LNCAP (cell line): ENCODE measurements around the gene ZBTB8OS.

Experiments
- CTCF ChIP-seq: fragments of 450-650 bp; IDR thresholded peaks from 2 replicates; pipeline ENCODE4 v1.5.1; 2017; ENCODE audit warnings: mild to moderate bottlenecking

Gene ZBTB8OS

GRCh38 chr1:32683397-32683796 is 33.0 kb upstream of the ZBTB8OS start:
- TF ChIP-seq CTCF: no peak

DNA sequence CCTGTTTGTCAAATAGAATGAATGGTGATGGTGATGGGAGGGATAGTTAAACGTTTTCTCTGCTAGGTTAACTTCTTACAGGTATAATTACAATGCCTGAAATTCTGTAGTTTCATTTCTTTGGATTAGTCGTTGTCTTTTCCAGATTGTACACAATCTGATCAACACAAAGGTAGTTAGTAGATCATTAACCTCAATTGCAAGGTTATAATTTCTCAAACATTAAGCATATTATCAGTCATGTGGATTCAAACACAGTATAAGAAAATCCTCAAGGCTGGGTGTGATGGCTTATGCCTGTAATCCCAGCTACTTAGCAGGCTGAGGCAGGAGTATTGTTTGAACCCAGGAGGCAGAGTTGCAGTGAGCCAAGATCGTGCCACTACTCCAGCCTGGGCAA is 31.6 kb upstream of the ZBTB8OS start:
- no peak for TF ChIP-seq CTCF

DNA sequence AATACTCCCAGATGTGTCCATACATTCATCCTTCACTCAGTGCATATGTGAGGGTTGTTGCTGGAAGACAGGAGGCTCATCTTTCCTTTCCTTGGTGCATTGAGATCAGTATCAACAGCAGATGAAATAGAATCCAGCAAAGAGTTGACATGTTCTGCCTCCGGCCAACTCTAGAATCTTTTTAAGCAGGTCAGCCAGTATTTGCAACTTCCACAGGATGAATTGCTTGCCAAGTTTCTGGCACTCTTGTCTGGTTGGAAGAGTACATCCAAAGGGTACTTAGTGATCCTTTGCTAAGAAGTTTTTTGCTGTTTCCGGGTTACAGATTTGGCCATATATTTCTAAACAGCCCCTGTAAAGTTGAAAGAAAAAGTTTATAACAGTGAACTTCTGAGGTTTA is 31.2 kb upstream of the ZBTB8OS start:
- TF ChIP-seq CTCF: no peak

GRCh38 chr1:32680642-32681041 is 30.3 kb upstream of the ZBTB8OS start:
- TF ChIP-seq CTCF: no peak

- no peak for TF ChIP-seq CTCF
Observed at GRCh38 chr1:32676945-32677344, 26.6 kb upstream of the ZBTB8OS start.

GRCh38 chr1:32666901-32667566 is 16.7 kb upstream of the ZBTB8OS start:
- no peak for TF ChIP-seq CTCF

DNA sequence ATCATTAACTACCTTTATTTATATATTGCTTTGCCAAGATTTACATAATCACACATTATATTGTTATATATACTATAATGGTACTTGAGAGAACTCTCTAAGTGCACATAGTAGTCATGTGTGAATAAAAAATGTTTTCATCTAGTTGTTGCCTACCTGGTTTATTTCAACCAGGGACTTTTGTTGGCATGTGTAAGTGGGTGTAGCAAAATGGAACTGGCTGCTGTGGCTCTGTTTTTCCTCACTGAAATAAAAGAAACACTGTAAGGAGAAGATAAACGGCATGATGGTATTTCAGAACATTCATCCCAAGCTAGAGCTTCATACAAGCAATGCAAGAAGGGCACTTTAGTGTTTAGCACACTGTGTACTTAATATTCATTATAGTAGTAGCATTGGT is 15.6 kb upstream of the ZBTB8OS start:
- TF ChIP-seq CTCF: no peak

DNA sequence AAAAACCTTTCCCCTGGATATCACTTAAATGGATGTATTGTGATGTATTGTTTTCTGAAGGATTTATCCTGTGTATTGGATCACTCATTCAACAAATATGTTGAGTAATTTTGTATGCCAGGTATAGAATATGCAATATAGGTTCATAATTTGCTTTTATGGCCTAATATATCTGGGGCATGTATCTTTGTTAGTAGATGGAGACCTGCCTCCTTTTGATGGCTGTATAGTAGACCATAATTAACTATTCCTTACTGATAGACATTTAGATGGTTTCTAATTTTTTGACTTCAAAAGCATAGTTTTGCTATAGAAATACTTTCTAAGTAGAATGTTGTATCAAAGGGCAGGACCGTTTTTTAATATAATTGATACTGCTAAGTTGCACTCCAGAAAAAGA is 9.2 kb upstream of the ZBTB8OS start:
- no peak for TF ChIP-seq CTCF
